HUES48 (cell line): ENCODE data around the gene MMRN2.
"Not testable (repeated sequence)": the region's sequence is repeated elsewhere in the genome, so short reads cannot be mapped to it uniquely, and the experiment has no call there.

Experiments used
- H3K27ac ChIP-seq: one replicate; pipeline ENCODE4 v1.7.0; 2013; ENCODE audit warnings: low read depth, low read length, inconsistent platforms
- H3K27me3 ChIP-seq: 2 replicates; pipeline ENCODE4 v1.6.1; 2013; ENCODE audit warnings: mild to moderate bottlenecking, low read length; ENCODE audit not compliant: control insufficient read depth, insufficient read depth
- H3K36me3 ChIP-seq: 2 replicates; pipeline ENCODE4 v1.6.1; 2013; ENCODE audit warnings: low read length; ENCODE audit not compliant: control insufficient read depth, insufficient read depth
- H3K4me1 ChIP-seq: 2 replicates; pipeline ENCODE4 v1.6.1; 2013; ENCODE audit warnings: mild to moderate bottlenecking, low read length; ENCODE audit not compliant: control insufficient read depth, insufficient read depth
- H3K4me3 ChIP-seq: 2 replicates; pipeline ENCODE4 v1.5.1; 2013; ENCODE audit warnings: mild to moderate bottlenecking, low read depth, low read length
- H3K9ac ChIP-seq: 2 replicates; pipeline ENCODE4 v1.6.1; 2013; ENCODE audit warnings: mild to moderate bottlenecking, low read depth, low read length, moderate library complexity
- H3K9me3 ChIP-seq: 2 replicates; pipeline ENCODE4 v1.6.1; 2013; ENCODE audit warnings: low read length; ENCODE audit not compliant: control insufficient read depth, insufficient read depth

MMRN2 gene

DNA sequence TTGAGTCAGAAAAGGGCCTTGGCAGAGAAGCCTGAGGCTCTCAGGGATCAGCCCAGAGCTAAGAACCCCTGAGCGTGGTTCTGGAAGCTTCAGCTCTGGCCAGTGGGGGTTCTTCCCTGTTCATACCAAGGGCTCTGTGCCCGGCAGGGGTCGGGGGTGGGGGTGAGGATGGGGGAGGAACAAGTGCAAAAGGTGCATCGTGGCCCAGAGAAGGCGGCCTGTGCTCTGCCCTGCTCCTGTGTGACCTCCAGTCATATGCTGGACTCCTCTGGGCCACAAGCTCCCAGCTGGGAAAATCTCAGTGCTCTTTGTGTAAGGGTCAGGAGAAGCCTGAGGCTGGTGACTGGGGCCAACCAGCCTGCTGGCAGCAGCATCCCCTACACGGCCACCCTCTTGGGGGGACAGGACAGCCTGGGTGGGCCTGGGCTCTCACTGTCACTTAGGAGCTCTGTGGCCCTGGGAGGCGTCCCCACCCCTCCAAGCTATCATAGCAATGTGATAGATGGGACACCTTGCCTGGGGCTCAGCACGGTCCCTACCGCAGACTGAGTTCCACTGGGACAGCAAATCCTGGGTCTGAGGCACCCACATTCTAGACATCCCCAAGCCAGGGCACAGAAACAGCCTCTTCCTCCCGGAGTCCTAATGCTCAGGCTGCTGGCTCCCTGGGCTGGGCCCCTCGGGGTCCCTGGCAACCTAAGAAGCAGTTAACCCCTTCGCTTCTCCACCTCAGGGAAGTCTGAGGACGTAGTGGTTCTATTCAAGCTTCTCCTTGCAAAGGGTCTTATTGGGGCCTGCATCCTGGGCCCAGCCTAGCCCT, 2.5 kb downstream of the MMRN2 start:
- H3K27ac ChIP-seq: peak overlapping the region; percentile 99
- peaks cover 39% of the 10 kb centered on the region for H3K4me1 ChIP-seq
- H3K9ac ChIP-seq: peak overlapping the region; percentile 46; the same call in 1 of the 2 replicates
- no peaks in the 10 kb centered on the region; the same call in 1 of the 2 replicates for H3K9me3 ChIP-seq
- H3K27me3 ChIP-seq: no peaks in the 10 kb centered on the region
- no peaks in the 10 kb centered on the region for H3K36me3 ChIP-seq
- H3K4me3 ChIP-seq: no peak overlapping the region

DNA sequence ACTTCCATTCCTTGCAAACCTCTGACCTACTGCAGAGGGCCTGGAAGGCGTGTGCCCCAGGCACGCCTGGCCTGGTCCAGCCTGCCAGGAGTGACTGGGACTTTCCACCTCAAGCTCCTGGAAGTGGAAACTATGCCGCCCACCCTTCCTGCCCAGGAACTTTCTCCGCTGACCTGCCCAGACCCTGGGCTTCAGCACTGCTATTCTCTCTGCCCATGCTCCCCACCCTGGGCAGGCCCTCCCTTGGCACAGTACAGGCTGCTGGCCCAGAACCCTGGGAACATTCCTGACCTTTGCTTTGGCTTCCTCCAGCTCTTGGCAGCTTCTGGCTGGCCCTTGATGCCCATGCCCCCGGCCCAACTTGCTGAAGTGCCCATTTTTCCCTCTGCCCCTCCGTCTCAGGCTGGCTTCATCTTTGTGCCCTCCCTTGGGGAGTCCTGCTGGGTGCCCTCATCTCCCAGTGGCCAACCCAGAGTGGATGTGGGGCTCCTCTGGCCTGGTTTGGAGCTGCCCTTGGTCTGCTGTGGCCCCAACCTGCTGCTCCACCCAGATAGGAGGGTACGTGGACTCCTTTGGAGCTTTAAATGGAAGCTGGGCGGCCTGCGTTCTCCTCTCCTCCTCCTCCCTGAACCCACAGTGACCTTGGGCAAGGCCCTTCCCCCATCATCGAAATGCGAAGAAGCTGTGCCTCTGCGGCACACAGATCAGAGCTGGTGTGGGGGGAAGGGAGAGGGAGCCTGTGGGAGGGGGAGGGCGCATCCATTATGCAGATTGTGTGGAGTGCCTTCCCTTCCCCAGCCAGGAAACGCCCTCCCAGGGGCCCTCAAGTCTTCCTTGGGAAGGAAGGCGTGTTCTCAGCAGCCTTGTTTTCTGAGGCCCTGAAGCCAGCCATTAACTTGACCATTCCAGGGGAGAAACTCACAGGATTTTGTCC, 3.4 kb downstream of the MMRN2 start:
- Histone ChIP-seq H3K4me3 (no peak overlapping the region), H3K4me1 (peaks cover 32% of the 10 kb centered on the region), H3K9me3 (no peaks in the 10 kb centered on the region; the same call in 1 of the 2 replicates), H3K27me3 (no peaks in the 10 kb centered on the region), H3K9ac (peak overlapping the region; percentile 46), H3K36me3 (no peaks in the 10 kb centered on the region), H3K27ac (peak overlapping the region; percentile 99)

DNA sequence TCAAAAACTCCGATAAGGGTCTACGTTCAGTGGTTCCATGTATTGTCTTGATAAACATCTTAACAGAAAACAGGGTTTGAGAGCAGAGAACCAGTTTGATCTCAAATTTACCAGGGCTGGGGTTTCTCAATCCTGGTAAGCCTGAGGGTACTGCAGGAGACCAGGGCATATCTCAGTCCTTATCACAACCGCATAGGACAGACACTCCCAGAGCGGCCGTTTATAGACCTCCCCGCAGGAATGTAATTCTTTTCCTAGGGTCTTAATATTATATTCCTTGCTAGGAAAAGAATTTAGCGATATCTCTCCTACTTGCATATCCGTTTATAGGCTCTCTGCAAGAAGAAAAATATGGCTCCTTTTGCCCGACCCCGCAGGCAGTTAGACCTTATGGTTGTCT, 4.7 kb downstream of the MMRN2 start:
- H3K9me3 ChIP-seq, H3K9ac ChIP-seq, H3K36me3 ChIP-seq, H3K4me3 ChIP-seq, H3K27ac ChIP-seq, H3K27me3 ChIP-seq: not testable (repeated sequence)
- H3K4me1 ChIP-seq: peaks cover 26% of the 10 kb centered on the region

DNA sequence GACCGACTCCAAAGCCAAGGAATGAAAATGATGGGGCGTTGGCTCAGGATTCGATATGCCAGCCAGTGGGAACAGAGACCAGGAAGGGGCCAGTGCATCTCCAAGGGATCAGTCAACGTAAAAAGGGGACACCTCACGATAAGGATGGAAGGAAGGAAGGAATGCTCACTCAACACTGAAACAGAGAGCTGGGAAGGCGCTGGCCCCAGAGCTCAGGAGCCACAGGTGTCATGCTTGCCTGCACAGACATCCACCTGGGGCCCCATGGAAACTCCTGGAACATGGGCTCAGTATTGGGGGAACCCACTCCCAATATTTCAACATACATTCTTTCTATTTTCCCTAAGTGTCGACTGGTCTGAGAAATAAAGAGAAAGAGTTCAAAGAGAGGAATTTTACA, 5.3 kb downstream of the MMRN2 start:
- H3K4me1 ChIP-seq: peaks cover 26% of the 10 kb centered on the region

DNA sequence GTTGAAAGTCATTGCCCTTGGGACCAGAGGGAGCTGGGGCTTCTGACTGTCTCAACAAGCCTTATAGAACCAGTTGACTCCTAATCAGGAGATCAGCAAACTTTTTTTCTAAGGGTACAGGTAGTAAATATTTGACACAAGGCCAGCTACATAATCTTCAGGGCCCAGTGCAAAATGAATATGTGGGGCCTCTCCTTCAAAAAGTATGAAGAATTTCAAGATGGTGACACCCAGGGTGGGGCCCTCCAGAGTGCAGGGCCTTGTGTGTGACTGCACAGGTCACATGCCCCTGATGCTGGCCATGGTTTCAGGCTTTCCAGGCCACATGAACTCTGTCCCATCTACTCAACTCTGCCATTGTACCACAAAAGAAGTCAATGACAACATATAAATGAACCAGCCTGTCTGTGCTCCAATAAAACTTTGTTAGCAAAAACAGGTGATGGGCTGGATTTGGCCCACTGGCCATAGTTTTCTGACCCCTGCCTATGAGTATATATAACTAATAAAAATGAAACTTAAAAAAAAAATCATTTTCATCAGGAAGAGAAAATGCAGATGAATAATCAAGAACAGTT, 6.1 kb downstream of the MMRN2 start:
- H3K36me3 ChIP-seq: no peaks in the 10 kb centered on the region
- no peak overlapping the region for H3K4me3 ChIP-seq
- peaks cover 26% of the 10 kb centered on the region for H3K4me1 ChIP-seq
- H3K9ac ChIP-seq: no peak overlapping the region
- H3K27me3 ChIP-seq: no peaks in the 10 kb centered on the region
- no peak overlapping the region for H3K27ac ChIP-seq
- no peaks in the 10 kb centered on the region; the same call in 1 of the 2 replicates for H3K9me3 ChIP-seq

More for the DNA sequence above, 5.3 kb downstream of the MMRN2 start:
- no peak overlapping the region for H3K4me3 ChIP-seq
- H3K27ac ChIP-seq: no peak overlapping the region
- H3K27me3 ChIP-seq: no peaks in the 10 kb centered on the region
- H3K9ac ChIP-seq: no peak overlapping the region
- no peaks in the 10 kb centered on the region; the same call in 1 of the 2 replicates for H3K9me3 ChIP-seq
- no peaks in the 10 kb centered on the region for H3K36me3 ChIP-seq

DNA sequence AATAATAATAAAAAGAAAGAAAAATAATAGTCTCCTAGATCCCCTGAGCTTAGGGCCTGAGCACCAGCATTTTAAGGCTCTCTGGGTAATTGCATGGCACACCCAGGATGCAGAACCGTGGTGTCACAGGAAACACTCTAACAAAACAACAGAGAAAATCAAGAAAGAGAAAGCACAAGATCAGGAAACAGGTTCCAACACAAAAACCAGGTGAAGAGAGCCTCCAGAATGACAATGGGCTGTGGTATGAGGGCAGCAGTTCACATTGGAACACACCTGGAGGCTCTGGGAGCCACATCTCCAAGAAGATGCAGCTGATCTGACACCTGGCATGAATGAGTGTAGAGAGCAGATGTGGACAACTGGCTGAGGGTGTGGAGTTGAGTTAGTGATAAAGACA, 7.1 kb downstream of the MMRN2 start:
- peaks cover 24% of the 10 kb centered on the region for H3K4me1 ChIP-seq
- no peak overlapping the region for H3K4me3 ChIP-seq
- no peaks in the 10 kb centered on the region; the same call in 1 of the 2 replicates for H3K9me3 ChIP-seq
- H3K27me3 ChIP-seq: no peaks in the 10 kb centered on the region
- H3K36me3 ChIP-seq: no peaks in the 10 kb centered on the region
- H3K27ac ChIP-seq: no peak overlapping the region
- no peak overlapping the region for H3K9ac ChIP-seq

DNA sequence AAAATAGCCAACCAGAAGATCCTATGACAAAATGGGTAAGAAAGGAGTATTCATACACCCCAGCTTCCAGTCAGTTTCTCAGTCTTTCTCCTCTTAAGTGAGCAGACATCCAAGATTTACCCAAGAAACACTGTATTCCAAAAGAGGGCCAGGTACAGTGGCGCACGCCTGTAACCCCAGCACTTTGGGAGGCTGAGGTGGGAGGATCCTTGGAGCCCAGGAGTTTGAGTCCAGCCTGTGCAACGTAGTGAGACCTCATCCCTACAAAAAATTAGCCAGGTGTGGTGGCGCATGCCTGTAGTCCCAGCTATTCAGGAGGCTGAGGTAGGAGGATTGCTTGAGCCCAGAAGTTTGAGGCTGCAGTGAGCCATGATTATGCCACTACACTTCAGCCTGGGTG, 9.6 kb downstream of the MMRN2 start:
- H3K9ac ChIP-seq, H3K4me1 ChIP-seq, H3K27ac ChIP-seq, H3K4me3 ChIP-seq, H3K36me3 ChIP-seq, H3K27me3 ChIP-seq, H3K9me3 ChIP-seq: not testable (repeated sequence)

DNA sequence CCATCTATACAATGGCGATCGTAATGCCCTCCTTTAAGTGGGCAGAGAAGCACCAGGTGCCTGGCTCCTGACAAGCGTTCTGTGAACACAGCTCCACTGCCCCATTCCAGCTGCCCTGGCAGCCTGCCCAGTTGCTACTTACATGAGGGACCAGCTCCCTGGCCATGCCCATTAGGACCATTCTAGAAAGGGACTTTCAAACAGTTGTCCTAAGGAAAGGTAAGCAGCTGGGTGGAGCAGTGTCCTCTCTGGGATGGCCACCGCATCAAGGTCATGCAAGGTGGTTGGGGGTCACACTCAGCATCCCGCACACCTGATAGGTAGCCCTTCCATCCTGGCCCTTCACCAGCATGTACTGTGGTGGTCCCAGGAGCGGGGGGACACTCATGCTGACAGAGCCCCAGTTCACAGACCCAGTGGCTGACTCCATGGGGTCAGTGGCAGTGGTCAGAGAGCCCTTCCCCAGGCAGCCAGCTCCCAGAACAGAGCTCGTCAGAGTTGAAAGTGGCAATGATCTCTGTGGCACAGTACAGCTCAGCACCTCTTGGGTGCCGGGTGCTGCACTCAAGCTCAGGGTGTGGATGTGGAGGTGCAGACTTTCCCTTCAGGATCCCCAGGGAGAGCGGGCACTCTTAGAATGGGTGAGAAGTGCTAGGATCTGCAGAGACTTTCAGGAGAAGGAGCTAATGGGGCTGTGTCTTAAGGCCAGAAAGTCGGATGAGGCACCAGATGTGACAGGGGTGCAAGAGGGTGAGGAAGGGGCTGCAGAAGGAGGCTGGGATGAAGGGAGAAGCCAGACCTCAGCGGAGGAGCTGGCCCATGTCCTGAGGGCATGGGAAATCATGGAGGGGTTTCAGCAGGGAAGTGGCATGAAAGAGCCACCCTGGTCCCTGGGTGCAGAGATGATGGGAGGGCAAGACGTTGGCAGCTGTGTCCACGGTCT, 10.9 kb downstream of the MMRN2 start:
- no peaks in the 10 kb centered on the region for H3K27me3 ChIP-seq
- no peak overlapping the region for H3K27ac ChIP-seq
- H3K4me1 ChIP-seq: peaks cover 6% of the 10 kb centered on the region
- no peak overlapping the region for H3K4me3 ChIP-seq
- H3K36me3 ChIP-seq: no peaks in the 10 kb centered on the region
- H3K9ac ChIP-seq: no peak overlapping the region
- H3K9me3 ChIP-seq: no peaks in the 10 kb centered on the region

DNA sequence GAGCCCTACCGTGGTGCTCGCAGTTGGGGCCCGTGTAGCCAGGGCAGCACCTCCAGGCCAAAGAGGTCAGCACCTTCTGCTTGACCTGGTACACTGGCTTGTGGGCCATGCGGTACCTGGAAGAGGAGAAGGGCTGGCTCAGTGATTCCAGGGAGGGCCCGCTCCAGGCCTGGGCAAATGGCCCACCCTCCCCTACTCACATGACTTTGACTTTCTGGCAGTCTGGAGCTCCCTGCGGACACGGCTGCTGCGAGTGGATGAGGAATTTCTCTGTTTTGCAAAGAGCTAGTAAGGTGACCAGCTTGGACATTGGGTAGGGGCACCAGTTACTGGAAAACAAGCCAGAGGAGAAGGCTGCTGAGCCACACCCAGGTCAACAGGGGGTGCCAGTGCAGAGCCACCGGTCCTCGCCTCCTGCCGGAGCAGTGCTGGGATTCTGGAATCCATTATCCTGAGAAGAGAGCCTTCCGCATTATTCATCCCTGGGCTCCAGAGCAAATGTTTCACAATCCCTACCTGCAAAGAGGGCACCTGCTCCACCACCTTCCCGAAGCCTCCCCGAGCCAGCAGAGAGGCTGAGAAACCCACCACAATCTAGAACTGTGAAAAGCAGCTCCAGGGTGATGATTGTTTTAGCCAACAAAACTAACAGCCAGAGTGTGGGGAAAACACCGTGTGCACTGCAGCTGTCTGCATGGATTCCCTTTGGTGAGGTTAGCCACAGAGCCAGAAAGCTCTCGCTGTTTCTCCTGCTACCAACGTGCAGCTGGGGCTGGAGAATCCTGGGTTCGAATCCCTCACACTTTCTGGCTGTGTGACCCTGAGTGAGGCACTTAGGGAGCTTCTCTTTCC, 11.8 kb downstream of the MMRN2 start:
- Histone ChIP-seq H3K36me3 (no peaks in the 10 kb centered on the region), H3K27me3 (no peaks in the 10 kb centered on the region), H3K9ac (no peak overlapping the region), H3K27ac (no peak overlapping the region), H3K4me3 (no peak overlapping the region), H3K9me3 (no peaks in the 10 kb centered on the region), H3K4me1 (peaks cover 6% of the 10 kb centered on the region)
